Adrenal gland (tissue), 5 donors: ENCODE data around the gene DUS3L.

Source experiments
- POLR2A ChIP-seq, 2 donors: fragments of 450-650 bp; IDR thresholded peaks; one replicate each; pipeline ENCODE4 v1.6.1; 2017; ENCODE audit warnings: antibody characterized with exemption in 2 of 2, mild to moderate bottlenecking in 2 of 2, moderate library complexity in 1 of 2
- TF ChIP-seq, protein P1 (sequence below), 6 experiments: fragments of 450-650 bp in 4 of 6; fragments of 200-600 bp in 2 of 6; sonication (generic) in 1 of 6; IDR thresholded peaks; 1 replicate in 5 of 6; 2 replicates in 1 of 6; pipeline versions ENCODE4 v1.5.1 to v1.8.0; 2016 to 2021; ENCODE audit warnings: antibody characterized with exemption in 6 of 6, mild to moderate bottlenecking in 2 of 6, moderate library complexity in 1 of 6
- donor health status: DM: no; HTN: no; CAD: no.

GRCh38 chr19:5824751-5825150 lies 33.8 kb upstream of the DUS3L start:
- TF ChIP-seq POLR2A (IDR thresholded peaks at IDR 0.05): no peak
- TF ChIP-seq, protein P1, sequence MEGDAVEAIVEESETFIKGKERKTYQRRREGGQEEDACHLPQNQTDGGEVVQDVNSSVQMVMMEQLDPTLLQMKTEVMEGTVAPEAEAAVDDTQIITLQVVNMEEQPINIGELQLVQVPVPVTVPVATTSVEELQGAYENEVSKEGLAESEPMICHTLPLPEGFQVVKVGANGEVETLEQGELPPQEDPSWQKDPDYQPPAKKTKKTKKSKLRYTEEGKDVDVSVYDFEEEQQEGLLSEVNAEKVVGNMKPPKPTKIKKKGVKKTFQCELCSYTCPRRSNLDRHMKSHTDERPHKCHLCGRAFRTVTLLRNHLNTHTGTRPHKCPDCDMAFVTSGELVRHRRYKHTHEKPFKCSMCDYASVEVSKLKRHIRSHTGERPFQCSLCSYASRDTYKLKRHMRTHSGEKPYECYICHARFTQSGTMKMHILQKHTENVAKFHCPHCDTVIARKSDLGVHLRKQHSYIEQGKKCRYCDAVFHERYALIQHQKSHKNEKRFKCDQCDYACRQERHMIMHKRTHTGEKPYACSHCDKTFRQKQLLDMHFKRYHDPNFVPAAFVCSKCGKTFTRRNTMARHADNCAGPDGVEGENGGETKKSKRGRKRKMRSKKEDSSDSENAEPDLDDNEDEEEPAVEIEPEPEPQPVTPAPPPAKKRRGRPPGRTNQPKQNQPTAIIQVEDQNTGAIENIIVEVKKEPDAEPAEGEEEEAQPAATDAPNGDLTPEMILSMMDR (IDR thresholded peaks at IDR 0.05): no peak
